ENCODE measurements around the gene MAX. TPM values are rescaled to one million over a fixed set of nuclear protein-coding genes. Genes with fewer than 3 reads are reported as not detected.
"Not testable (repeated sequence)": the region's sequence is repeated elsewhere in the genome, so short reads cannot be mapped to it uniquely, and the experiment has no call there.

MAX gene
- total RNA-seq, 2 donors from 2014 or later: 95.5 to 137 TPM

DNA sequence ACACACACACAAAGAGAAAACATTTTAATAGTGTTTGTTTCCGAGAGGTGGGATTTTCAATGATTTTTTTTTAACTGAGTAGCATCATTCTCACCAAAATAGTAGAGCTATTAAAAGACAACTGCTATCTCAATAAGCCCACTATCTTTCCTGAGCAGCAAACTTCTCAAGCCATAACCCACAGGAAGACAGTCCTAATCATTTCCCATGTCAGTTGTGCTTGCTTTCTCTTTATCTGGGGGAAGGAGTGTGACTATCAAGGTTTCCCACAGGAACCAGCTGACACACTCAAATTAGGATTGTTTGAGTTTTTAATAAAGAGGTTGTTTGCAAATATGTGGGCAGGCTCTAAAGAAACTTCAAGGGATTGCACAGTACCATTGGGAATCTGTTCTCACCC is 4.9 kb upstream of the MAX start:
- intact Hi-C loops (cut with DNase I, micrococcal nuclease): no loop called here
- no peak for ATAC-seq
- DNase-seq: no peak

DNA sequence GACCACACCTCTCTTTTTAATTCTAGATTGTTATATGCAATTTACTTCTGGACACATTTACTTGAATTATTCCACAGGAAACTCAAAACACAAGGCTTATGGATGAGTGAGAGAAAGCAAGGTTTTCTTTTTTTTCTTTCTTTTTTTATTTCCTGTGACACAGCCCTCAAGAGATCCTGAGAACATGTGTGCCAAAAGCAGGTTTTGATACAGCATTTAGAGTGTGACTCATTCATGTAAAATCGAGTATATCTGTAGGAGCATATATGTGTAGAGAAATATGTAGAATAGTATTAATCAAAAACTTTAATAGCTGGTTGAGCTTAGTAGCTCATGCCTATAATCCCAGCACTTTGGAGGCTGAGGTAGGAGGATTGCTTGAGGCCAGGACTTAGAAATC is 4.4 kb upstream of the MAX start:
- ATAC-seq: no peak
- no peak for DNase-seq
- intact Hi-C loops (cut with DNase I, micrococcal nuclease): no loop called here

DNA sequence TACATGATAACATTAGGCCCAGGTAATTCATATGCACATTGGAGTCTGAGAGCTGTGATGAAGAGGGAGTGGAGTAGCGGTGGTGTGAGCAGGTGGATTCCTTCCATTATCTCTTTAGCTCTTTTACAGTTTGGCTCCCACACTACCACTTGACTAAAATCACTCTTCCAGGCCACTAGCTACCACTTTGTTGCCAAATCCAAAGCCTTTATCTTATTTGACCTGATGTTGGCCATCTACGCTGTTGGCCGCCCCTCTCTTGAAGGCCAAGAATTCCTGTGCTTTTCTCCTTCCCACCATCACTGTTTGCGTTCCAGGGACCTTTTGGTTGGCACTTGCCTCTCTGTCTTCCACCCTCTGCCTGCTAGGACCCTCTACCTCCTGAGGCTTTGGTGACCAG is 4.0 kb upstream of the MAX start:
- DNase-seq (no peak), ATAC-seq (no peak)
- intact Hi-C loops (cut with DNase I, micrococcal nuclease): no loop called here

DNA sequence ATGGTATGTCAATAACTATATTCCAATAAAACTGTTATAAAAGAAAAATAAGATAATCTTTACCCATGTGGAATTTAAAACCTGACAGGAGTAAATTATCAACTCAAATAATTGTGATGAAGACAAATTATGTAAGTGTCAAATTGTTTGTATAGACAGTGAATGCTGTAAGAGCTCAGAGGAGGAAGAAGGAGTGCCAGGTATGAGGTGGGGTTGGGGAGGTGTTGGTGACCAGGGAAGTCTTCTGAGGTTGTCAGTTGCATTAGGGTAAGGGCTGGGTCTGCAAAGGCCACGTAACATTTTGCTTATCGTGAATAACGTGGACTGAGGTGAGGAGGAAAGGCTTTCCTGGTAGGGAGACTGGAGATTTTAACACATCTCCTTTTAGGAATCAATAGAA is 2.5 kb upstream of the MAX start:
- DNase-seq (peak in 1 of 2 donors; percentile 52), ATAC-seq (peak; percentile 49)
- intact Hi-C loops (cut with DNase I, micrococcal nuclease): no loop called here

DNA sequence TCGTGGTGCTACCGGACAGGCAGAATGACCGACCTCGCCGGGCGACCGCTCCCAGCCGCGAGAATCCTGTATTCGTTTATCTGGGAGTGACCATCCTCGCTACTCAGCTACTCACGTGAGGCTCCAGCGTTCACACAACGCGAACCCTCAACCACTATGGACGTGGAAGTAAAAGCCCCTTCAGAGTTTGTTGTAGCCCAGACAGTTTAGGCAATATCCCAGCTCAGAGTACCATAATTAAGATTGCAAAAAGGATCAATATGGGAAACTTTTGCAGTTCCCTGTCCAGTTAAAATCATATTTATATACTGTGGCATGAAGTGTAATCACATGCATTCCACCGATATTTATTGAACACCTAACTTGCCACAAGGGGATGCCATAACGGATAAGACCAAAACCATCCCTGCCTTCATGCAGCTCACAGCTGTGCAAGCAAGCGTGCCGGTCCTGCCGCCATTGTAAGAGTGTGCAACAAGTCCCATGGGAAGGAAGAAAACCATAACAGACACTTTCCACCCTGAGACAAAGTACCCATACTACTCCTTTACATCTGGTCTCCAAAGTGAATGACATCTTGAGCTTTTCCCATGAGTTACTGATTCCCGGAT is 938 bp upstream of the MAX start:
- ATAC-seq (no peak), DNase-seq (peak in 1 of 2 donors; percentile 34)
- intact Hi-C loops (cut with DNase I, micrococcal nuclease): no loop called here

DNA sequence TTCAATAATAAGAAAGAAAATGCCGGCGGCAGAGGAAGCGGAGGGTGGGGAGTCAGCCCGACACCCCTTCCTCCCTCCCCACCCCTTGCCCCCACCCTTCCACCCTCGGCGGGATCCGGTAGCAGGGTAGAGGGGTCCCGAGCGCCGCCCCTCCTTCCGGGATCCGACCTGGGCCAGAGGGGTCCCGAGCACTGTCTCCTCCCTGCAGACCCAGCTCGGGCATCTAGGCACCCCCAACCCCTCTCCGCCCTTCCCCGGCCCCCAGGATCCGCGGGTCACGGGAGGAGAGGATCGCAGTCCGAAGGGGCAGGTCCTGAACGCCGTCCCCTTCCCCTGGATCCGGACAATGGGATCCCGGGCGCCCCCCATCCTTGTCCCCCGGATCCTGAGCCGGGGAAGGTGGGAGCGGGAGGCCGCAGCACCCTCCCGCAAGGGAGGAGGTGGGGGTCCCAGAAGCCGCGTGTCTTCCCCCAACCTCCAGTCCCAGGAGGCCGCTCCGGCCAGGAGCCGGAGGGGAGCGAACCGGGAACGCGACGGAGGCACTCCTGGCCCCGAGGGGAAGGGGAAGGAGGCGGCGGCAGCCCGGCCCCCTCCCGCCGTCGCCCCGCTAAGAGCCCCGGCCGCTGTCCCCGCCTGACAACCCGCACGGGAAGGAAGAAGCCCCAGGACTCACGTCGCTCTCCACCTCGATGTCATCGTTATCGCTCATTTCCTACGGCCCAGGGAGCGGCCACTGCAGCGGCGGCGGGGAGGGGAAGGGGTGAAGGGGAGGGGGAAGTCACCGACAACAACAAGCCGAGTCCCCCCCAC is 481 bp downstream of the MAX start:
- ATAC-seq (peak; percentile 33), DNase-seq (peak; percentile 48 to 56)
- intact Hi-C loops (cut with DNase I, micrococcal nuclease): no loop called here

DNA sequence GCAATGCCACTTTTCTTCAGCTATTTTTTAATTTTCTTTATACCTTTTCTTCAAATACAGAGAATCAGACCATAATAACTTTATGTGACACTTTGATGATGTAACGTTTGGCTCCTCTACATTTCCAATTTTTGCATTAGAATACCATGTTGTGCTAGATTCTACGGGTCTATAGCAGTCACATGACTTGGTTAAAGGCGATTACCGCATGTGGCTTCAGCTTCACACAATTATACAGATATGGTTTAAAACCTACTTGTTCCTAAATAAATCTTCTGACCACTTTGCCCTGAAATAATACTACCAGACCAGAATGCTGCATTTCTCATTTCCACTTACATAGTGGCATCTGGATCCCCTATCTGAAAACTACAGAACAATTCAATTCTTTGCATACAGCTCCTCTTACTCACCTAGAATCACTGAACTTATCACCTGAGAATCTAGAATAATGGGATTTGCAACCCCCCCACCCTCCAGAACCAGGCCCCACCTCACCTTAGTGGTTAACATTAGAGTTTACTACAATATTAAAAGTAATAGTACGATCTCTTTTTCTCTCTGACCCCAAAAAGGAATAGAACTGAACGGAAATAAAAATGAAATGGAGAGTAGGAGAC is 1.3 kb downstream of the MAX start:
- no peak for DNase-seq
- ATAC-seq: no peak
- intact Hi-C loops (cut with DNase I, micrococcal nuclease): no loop called here

DNA sequence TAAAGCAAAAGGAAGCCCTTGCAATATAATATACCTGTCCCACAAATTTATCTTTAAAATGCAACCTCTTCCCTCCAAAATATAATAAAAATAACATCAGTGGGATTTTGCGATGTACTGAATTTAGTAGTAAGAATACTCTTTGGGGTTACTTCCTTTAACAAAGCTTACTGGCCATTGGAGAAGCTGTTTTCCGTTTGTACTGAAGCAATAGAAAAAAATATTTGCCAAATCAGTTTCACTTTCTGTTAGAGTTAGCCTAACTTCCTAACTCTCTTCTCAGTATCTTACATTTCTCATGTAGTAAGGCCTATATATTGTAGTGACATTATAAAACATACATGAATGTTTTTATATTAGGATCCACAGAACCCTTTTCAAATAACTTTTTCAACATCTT is 3.7 kb downstream of the MAX start:
- no peak for DNase-seq
- no peak for ATAC-seq
- intact Hi-C loops (cut with DNase I, micrococcal nuclease): no loop called here

DNA sequence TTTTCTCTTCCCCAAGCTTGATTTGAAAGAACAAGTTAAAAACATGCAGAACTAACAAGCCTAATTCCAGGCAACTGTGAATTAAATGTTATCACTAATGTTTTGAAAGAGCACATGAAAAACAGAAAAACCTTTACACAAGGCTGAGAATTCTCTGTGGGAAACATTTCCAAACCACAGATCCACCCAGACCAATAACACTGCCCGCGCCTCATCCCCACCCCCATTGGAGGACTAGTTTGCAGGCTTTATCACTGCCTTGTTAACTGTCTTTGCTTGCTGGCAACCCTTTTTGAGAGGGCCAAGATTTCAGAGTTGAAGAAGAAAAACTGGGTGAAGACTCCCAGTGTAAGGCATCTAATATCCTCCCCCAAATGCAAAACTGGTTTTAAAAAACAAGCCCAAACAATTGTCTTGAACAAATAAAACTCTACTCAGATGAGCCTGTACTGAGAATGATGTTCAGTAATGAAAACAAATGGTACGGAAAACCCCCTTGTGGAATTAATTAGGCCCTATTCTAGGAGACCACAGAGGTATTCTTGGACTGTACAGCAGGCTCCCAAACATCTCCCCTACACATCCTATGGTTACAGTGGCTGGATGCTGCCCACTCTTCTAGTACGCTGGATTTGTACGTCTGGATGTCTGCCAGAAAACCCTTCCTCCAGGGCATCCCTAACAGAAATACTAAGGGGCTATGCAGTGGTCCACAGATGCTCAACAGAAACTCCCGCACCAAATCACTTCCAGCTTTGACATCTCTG is 5.8 kb downstream of the MAX start:
- DNase-seq (no peak), ATAC-seq (no peak)
- intact Hi-C loops (cut with DNase I, micrococcal nuclease): no loop called here

DNA sequence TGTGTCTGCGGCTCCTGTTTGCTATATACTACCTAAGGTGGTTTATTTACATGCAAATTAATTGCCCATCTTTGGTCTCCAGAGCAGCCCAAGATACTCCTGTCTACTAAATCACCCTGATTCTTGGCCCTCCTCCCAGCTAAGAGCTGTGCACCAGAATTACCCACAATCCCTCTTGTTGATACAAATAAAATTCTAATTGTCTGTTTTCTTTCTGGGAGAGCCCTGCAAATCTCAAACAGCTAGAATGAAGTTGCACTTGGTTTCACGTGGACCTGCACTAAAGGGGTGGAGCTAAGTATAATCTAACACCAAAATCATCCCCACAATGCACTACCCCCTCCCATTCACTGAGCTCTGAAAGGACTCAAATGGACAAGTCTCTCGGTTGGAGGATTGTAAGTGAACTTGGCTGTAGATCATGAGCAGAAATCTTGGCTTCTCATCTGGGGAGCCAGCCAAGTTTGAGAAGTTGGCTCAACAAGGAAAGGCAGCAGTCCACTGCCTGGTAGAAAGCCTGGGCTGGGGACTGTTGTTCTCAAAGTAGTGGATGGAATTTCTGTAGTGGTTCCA is 6.6 kb downstream of the MAX start:
- peak; percentile 43 to 69 for DNase-seq
- peak; percentile 79 for ATAC-seq
- intact Hi-C loops (cut with DNase I, micrococcal nuclease): no loop called here

DNA sequence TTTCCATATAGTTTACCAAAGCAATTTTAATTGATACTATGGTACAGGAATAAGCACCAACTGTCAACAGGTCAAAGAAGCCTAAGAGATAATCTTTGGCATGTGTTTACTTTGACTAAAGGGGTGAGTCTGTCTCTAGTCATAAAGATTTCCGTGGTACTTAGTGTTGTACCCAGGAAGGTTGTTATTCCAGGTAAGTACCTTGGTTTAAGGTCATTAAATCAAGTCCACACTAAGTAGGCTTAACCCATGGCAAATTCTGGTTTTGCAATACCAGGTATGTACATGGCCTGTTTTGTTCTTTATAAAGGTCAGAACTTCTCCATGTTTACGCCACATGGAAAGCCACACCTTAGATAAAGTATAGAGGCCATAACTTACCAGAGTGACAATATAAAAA is 10.0 kb downstream of the MAX start:
- DNase-seq: no peak
- ATAC-seq: peak; percentile 57
- intact Hi-C loops (cut with DNase I, micrococcal nuclease): no loop called here

DNA sequence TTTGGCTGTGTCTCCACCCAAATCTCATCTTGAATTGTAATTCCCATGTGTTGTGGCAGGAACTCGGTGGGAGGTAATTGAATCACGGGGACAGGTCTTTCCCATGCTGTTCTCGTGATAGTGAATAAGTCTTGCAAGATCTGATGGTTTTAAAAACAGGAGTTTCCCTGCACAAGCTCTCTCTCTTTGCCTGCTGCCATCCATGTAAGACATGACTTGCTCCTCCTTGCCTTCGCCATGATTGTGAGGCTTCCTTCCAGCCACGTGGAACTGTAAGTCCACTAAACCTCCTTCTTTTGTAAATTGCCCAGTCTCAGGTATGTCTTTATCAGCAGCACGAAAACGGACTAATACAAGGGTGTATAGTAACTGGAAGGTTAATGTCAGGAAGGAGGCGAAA is 14.5 kb downstream of the MAX start:
- intact Hi-C loops (cut with DNase I, micrococcal nuclease); DNase-seq; ATAC-seq: not testable (repeated sequence)

DNA sequence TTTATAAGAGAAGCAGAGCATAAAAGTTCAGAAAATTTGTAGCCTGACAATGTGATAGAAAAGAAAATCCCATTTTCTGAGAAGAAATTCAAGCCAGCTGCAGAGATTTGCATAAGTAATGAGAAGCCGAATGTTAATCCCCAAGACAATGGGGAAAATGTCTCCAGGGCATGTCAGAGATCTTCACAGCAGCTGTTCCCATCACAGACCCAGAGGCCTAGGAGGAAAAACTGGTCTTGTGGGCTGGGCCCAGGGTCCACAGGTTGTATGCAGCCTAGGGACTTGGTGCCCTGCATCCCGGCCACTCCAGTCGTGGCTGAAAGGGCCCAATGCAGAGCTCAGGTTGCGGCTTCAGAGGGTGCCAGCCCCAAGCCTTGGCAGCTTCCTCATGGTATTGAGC is 15.6 kb downstream of the MAX start:
- ATAC-seq; intact Hi-C loops (cut with DNase I, micrococcal nuclease); DNase-seq: not testable (repeated sequence)

DNA sequence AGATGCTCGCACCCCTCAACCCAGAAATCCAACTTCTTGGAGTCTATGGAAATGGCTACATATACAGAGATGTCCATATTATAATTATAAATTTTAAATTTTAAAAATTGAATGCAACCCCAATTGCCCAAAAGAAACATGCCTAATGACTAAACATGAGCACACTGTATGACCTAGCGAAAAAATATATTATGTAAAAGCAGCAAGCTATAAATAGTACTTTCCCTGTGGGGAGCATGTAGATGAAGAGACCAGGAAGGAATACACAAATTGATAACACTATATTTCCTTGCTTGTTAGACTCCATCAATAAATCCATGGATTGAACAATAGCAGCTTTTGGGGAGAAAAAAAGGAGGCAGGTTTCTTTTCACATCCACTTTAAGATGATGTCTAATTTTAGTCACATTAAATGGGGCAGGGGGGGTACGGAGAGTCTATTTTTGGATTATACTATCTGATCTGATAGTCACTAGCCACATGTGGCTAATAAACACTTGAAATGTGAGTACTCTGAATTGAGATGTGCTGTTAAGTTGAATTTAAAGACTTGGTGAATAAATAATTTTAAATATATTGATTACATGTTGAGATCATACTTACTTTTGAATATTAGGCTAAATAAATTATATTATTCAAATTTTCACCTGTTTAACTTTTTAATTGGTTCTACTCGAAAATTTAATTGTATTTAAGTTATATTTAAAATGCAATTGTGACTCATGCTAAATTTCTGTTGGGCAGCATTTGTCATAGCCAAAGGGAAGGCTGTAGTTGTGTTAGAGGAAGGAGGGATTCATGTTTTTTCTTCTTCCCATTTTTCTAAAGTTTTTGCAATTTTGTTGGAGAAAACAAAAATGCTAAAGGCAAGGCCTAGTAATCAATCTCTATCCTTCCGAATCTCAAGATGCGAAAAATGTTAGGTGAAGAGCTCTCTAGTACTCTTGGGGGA is 17.5 kb downstream of the MAX start:
- intact Hi-C loops (cut with DNase I, micrococcal nuclease): no loop called here
- DNase-seq: no peak
- no peak for ATAC-seq

DNA sequence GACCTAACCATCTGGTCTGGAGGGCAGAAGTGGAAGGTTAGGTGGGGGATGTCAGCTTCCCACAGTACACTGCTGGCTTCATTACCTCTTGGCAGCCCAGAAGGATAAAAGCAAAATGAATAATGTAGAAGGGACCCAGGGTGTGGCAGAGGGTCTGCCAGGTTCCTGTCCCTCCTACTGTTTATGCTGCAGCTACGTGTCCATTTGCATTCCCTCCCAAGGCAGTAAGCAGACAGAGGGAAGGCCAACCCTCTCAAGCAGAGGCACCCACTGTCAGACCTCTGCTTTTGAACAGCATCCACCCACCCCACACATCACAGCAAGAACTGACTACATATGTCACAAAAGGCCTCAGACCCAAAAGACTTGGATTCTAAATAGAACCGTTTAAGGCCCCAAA is 19.4 kb downstream of the MAX start:
- no peak for DNase-seq
- ATAC-seq: no peak

DNA sequence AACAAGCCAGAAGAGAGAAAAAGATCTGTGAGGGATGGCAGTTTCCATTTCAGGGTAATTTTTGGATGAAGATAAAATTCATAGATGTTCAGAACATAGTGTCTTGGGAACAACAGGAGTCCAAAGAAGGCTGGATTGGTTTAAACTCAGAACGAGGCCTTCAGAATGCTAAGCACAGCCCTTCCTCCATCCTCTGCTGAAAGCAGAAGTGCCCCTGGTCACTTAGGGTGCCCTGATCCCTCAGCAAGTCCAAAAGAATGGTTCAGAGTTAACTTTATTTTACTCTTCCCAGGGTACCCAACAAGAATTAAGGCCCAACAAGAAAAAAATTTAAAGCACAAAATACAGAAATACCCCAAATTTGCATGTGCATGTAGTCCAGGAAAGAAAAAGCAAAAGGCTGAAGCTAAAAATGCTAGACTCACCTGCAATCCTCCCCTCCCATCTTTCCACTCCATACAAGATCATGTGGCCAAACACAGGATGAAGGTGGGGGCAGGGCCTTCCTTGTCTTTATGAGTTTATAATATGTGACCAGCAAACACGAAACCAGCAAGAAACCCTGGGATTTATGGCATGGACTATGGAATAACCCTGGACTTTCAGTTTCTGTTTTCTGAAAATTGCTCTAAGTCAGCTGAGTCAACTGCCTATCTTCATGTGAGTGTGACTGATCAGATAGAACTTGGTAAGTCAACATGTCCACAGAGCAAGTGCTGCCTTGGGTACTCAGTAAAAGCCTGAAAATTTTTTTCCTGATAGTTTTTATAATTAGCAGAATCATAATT is 21.2 kb downstream of the MAX start:
- peak; percentile 98 for ATAC-seq
- intact Hi-C loops (cut with DNase I, micrococcal nuclease): no loop called here
- DNase-seq: peak; percentile 87 to 88

More for the DNA sequence above, 19.4 kb downstream of the MAX start:
- intact Hi-C loops (cut with DNase I, micrococcal nuclease): no loop called here

DNA sequence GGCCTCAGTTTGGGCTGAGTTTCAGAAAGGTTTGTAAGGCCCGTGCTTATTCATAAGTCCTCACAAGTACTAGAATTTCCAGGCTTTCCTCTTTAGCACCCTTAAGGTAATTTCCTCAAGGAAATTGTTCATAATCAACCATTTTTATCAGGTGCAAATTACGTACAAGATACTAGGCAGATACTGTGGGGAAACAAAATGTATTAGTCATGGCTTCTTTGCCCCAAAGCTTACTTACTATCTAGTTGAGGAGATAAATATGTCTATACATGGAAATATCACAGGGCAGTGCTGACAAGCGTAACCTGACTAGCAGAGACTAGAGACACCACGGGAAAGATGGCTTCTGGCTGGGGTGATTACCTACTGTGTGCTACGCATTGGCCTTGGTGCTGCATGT is 22.5 kb downstream of the MAX start:
- DNase-seq (no peak), ATAC-seq (no peak)
- intact Hi-C loops (cut with DNase I, micrococcal nuclease): no loop called here
